Muscle of leg (tissue), 11 donors: ENCODE measurements around the gene SMIM5. TPM values are rescaled to one million over a fixed set of nuclear protein-coding genes. Genes with fewer than 3 reads are reported as not detected.
"Not testable (repeated sequence)": the region's sequence is repeated elsewhere in the genome, so short reads cannot be mapped to it uniquely, and the experiment has no call there.

Experiments
- DNase-seq: peaks from one replicate; pipeline ENCODE4 v3.0.0; 2013
- H3K27ac ChIP-seq: one replicate; pipeline ENCODE4 v1.5.1; 2013; ENCODE audit warnings: mild to moderate bottlenecking, low read length, control low read depth
- H3K27me3 ChIP-seq: one replicate; pipeline ENCODE4 v1.6.1; 2013; ENCODE audit warnings: low read length; ENCODE audit not compliant: control insufficient read depth, insufficient read depth
- H3K36me3 ChIP-seq: one replicate; pipeline ENCODE4 v1.6.1; 2013; ENCODE audit warnings: low read length; ENCODE audit not compliant: control insufficient read depth, insufficient read depth
- H3K4me1 ChIP-seq: one replicate; pipeline ENCODE4 v1.6.1; 2013; ENCODE audit warnings: low read length; ENCODE audit not compliant: control insufficient read depth, insufficient read depth
- H3K4me3 ChIP-seq: one replicate; pipeline ENCODE4 v1.5.1; 2013; ENCODE audit warnings: low read length, control low read depth
- H3K9me3 ChIP-seq: replicated peaks from 2 replicates; pipeline ENCODE4 v1.6.1; 2013; ENCODE audit warnings: low read depth, low read length; ENCODE audit not compliant: control insufficient read depth
- WGBS: methylation state at CpG from one replicate; pipeline ENCODE4 v1.1.5; 2013; ENCODE audit warnings: missing lambda C conversion rate; ENCODE audit not compliant: insufficient coverage; 5-methylcytosine and 5-hydroxymethylcytosine counted together
- polyA plus RNA-seq, 8 donors: library from polyadenylated mRNA; unstranded; fragments of 120-200 nt; gene quantifications; one replicate each; pipeline versions ENCODE4 v1.2.1 to v1.2.3, GENCODE V29; 2013; ENCODE audit warnings: inconsistent platforms in 1 of 8, low replicate concordance in 1 of 8; ENCODE audit not compliant: insufficient read length in 8 of 8, insufficient read depth in 1 of 8
- total RNA-seq: library from RNA; stranded (reverse); fragments of 120-200 nt; gene quantifications from one replicate; pipeline ENCODE4 v1.2.4, GENCODE V29; 2013

Gene SMIM5
- total and polyA plus RNA-seq, 9 donors = 4.0 to 12.1 (median 8.5) TPM

DNA sequence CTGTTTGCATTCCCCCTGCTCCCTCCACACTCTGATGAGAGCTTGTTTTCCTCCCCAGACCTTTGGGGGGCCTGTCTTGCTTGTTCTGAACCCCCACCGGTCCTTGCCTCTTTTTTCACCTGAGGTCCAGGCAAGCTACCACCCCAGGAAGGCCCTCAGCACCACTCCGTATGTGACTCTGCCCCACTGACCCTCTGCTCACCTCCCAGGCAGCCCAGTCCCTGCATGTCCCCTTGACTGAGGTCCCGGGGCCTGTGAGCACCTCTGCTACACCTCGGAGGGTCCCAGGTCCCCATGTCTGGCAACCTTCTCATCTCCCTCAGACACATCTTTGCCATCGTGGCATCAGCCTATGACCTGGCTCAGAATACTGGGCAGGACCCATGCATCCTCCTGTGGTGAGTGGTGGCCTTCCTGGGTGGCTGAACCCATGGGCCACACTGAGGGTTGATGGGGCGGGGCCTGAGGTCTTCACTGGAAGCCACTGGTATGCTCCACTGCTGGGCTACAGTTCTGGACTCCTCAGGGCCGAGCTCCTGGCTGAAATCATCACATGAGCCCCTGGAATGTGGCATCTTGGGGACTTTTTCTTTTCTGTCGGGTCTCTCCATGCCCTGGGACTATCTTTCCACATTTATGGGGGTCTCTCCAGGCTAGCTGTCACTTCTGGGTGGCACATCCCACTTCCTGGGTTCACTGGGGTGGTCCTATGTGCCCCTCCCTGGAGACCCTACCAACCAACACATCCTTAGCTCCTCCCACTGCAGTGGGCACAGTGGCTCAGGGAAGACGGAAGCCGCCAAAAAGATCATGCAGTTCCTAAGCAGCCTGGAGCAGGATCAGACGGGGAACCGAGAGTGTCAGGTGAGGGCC is 42.1 kb upstream of the SMIM5 start:
- H3K4me3 ChIP-seq = no peak overlapping the region
- no peak for DNase-seq
- no peaks in the 10 kb centered on the region for H3K9me3 ChIP-seq
- no peak overlapping the region for H3K27ac ChIP-seq
- peaks cover 18% of the 10 kb centered on the region for H3K36me3 ChIP-seq
- H3K27me3 ChIP-seq = no peaks in the 10 kb centered on the region
- 68% methylated on average over 11 of the region's 12 CpGs for WGBS
- peaks cover 19% of the 10 kb centered on the region for H3K4me1 ChIP-seq

- Histone ChIP-seq H3K9me3 (no peaks in the 10 kb centered on the region), H3K4me1 (peaks cover 19% of the 10 kb centered on the region), H3K27ac (no peak overlapping the region), H3K36me3 (peaks cover 18% of the 10 kb centered on the region), H3K27me3 (no peaks in the 10 kb centered on the region), H3K4me3 (no peak overlapping the region)
- 93% methylated on average over 4 of the region's 7 CpGs for WGBS
- DNase-seq = no peak
Observed at GRCh38 chr17:75591722-75592302, 41.4 kb upstream of the SMIM5 start.

DNA sequence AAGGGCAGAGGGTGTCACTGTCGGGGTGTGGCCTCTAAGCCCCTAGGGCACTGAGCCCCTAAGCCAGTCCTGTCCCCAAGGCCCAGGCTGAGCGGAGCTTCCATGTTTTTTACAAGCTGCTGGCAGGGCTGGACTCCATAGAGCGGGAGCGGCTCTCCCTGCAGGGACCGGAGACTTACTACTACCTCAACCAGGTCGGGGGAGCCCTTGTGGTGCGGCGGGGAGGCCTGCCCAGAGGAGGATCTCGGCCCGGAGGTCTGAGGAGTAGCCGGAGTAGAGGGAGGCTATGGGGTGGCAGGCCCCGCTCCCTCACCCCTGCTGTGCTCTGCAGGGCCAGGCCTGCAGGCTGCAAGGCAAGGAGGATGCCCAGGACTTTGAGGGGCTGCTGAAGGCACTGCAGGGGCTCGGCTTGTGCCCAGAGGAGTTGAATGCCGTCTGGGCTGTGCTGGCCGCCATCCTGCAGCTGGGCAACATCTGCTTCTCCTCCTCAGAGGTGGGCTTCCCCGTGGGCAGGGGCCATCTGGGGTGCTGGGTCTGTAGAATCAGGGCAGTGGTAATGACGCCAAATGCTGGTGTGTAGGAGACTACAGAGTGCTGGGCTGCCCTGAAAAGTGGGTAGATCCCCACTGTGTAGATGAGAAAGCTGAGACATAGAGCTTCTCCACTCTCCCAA is 40.8 kb upstream of the SMIM5 start:
- H3K9me3 ChIP-seq = no peaks in the 10 kb centered on the region
- peaks cover 18% of the 10 kb centered on the region for H3K36me3 ChIP-seq

DNA sequence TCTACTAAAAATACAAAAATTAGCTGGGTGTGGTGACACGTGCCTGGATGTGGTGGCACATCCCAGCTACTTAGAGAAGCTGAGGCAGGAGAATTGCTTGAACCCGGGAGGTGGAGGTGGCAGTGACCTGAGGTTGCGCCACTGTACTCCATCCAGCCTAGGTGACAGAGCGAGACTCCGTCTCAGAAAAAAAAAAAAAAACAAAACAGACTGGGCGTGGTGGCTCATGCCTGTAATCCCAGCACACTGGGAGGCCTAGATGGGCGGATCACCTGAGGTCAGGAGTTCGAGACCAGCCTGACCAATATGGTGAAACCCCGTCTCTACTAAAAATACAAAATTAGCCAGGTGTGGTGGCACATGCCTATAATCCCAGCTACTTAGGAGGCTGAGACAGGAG is 39.8 kb upstream of the SMIM5 start:
- 91% methylated on average over 3 of the region's 9 CpGs for WGBS
- not testable (repeated sequence) for DNase-seq, H3K27me3 ChIP-seq, H3K9me3 ChIP-seq, H3K27ac ChIP-seq, H3K4me3 ChIP-seq
- Histone ChIP-seq H3K36me3 (peaks cover 18% of the 10 kb centered on the region), H3K4me1 (peaks cover 11% of the 10 kb centered on the region)

More for the DNA sequence above, 40.8 kb upstream of the SMIM5 start:
- Histone ChIP-seq H3K4me1 (peaks cover 17% of the 10 kb centered on the region), H3K27ac (no peak overlapping the region), H3K4me3 (no peak overlapping the region), H3K27me3 (no peaks in the 10 kb centered on the region)
- 72% methylated on average over 9 of the region's 17 CpGs for WGBS
- DNase-seq = no peak

GRCh38 chr17:75594499-75595283 is 38.5 kb upstream of the SMIM5 start:
- Histone ChIP-seq H3K27me3 (no peaks in the 10 kb centered on the region), H3K27ac (no peak overlapping the region), H3K9me3 (no peaks in the 10 kb centered on the region), H3K36me3 (peaks cover 18% of the 10 kb centered on the region), H3K4me1 (peaks cover 8% of the 10 kb centered on the region), H3K4me3 (no peak overlapping the region)
- DNase-seq = no peak
- WGBS = 57% methylated on average over 24 of the region's 28 CpGs

GRCh38 chr17:75595284-75595919 is 37.8 kb upstream of the SMIM5 start:
- no peaks in the 10 kb centered on the region for H3K9me3 ChIP-seq
- H3K4me1 ChIP-seq = peaks cover 1% of the 10 kb centered on the region
- DNase-seq = no peak
- H3K27me3 ChIP-seq = no peaks in the 10 kb centered on the region
- peaks cover 14% of the 10 kb centered on the region for H3K36me3 ChIP-seq
- 46% methylated on average over 8 of the region's 13 CpGs for WGBS
- no peak overlapping the region for H3K4me3 ChIP-seq
- H3K27ac ChIP-seq = no peak overlapping the region

DNA sequence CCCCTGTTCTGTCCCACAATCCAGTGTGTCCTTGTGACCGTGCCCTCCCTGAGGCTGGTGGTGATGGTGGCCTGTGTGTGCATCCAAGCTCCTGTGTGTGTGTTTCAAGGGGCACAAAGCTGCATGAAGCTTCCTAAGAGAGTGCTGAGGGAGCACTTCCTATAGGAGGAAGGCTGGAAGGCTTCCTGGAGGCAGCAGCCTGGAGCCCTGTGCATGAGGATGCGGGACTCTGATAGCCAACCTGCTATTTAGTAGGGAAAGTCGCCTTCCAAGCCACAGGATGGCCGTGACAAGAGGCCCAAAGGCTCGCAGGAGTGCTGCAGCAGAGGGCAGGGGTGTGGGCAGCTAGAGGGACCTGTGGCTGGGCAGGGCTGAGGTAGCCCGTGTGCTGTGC is 37.3 kb upstream of the SMIM5 start:
- Histone ChIP-seq H3K4me1 (no peaks in the 10 kb centered on the region), H3K27ac (no peak overlapping the region), H3K27me3 (no peaks in the 10 kb centered on the region), H3K4me3 (no peak overlapping the region), H3K9me3 (no peaks in the 10 kb centered on the region), H3K36me3 (peaks cover 9% of the 10 kb centered on the region)
- DNase-seq = no peak
- WGBS = 83% methylated on average over 6 of the region's 6 CpGs

- no peaks in the 10 kb centered on the region for H3K9me3 ChIP-seq
- H3K36me3 ChIP-seq = peaks cover 3% of the 10 kb centered on the region
- DNase-seq = no peak
- H3K4me3 ChIP-seq = no peak overlapping the region
- WGBS = 86% methylated on average over 13 of the region's 17 CpGs
- no peaks in the 10 kb centered on the region for H3K27me3 ChIP-seq
- H3K4me1 ChIP-seq = no peaks in the 10 kb centered on the region
- H3K27ac ChIP-seq = no peak overlapping the region
Observed at GRCh38 chr17:75596320-75597087, 36.7 kb upstream of the SMIM5 start.
